ENCODE results near the gene TTLL5.

Gene TTLL5

DNA sequence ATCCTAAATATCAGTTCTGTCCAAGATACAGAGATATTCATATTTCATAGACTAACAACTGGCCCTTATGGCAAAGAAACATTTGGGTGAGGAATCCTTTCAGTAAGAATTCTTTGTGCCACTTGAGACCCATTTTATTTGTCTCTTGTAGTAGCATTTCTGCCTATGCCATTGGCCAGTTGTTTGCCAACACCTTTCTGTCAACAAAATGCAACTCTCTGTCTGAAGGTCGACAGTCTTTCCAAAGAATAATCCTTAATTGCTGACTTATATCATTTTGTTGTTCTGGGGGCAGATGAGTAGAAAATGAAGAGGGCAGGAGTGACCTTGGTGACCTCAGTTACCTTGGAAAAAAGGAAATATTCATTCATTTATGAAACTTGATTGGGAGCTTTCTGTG, 335.4 kb downstream of the TTLL5 start:
- no peak for DNase-seq

GRCh38 chr14:75999511-76000190, 338.6 kb downstream of the TTLL5 start:
- DNase-seq, result no peak

- DNase-seq, result no peak
These were observed 341.3 kb downstream of the TTLL5 start for GRCh38 chr14:76002383-76002782.
